HEK293T (cell line): ENCODE results near the gene LKAAEAR1.
A peak's percentile ranks its signal among the peaks of the same experiment; 100 is the strongest.

Source experiments
- CTCF ChIA-PET: fragments of 350-600 bp; formaldehyde crosslinking; extraction: SDS; loops from one replicate; lab custom pipeline; 2021; ENCODE audit warnings: antibody characterized with exemption, inconsistent platforms; lab: Yijun Ruan, JAX
- POLR2A ChIA-PET: fragments of 350-600 bp; formaldehyde crosslinking; extraction: SDS; loops from one replicate; lab custom pipeline; 2020; ENCODE audit warnings: antibody characterized with exemption, inconsistent platforms; lab: Yijun Ruan, JAX
- DNase-seq: peaks from one replicate; pipeline ENCODE4 v3.0.0; 2012; ENCODE audit warnings: mixed read lengths; ENCODE audit errors: extremely low spot score
- ARNT ChIP-seq: fragments of 450-650 bp; IDR thresholded peaks from 2 replicates; pipeline ENCODE4 v1.6.1; 2017; ENCODE audit warnings: mild to moderate bottlenecking
- BHLHE40 ChIP-seq: fragments of 450-650 bp; IDR thresholded peaks from 2 replicates; pipeline ENCODE4 v1.6.1; 2016; ENCODE audit warnings: mild to moderate bottlenecking, moderate library complexity, borderline replicate concordance
- CTBP1 ChIP-seq: fragments of 450-650 bp; IDR thresholded peaks from 2 replicates; pipeline ENCODE4 v1.6.1; 2016; ENCODE audit warnings: borderline replicate concordance
- ELF4 ChIP-seq: fragments of 450-650 bp; IDR thresholded peaks from 2 replicates; pipeline ENCODE4 v1.6.1; 2017; ENCODE audit warnings: antibody characterized with exemption
- FOXA1 ChIP-seq: fragments of 450-650 bp; IDR thresholded peaks from 2 replicates; pipeline ENCODE4 v1.6.1; 2016; ENCODE audit warnings: mild to moderate bottlenecking
- FOXK2 ChIP-seq: fragments of 450-650 bp; IDR thresholded peaks from 2 replicates; pipeline ENCODE4 v1.6.1; 2016; ENCODE audit warnings: mild to moderate bottlenecking
- FOXM1 ChIP-seq: fragments of 450-650 bp; IDR thresholded peaks from 2 replicates; pipeline ENCODE4 v1.6.1; 2017; ENCODE audit warnings: mild to moderate bottlenecking, borderline replicate concordance
- HDGF ChIP-seq: fragments of 450-650 bp; IDR thresholded peaks from 2 replicates; pipeline ENCODE4 v1.6.1; 2017; ENCODE audit warnings: antibody characterized with exemption, borderline replicate concordance
- L3MBTL2 ChIP-seq: fragments of 450-650 bp; conservative IDR thresholded peaks from 2 replicates; pipeline ENCODE4 v1.6.1; 2016; ENCODE audit warnings: mild to moderate bottlenecking
- LEF1 ChIP-seq: fragments of 450-650 bp; IDR thresholded peaks from 2 replicates; pipeline ENCODE4 v1.6.1; 2017; ENCODE audit warnings: mild to moderate bottlenecking, borderline replicate concordance
- NFRKB ChIP-seq: fragments of 450-650 bp; IDR thresholded peaks from 2 replicates; pipeline ENCODE4 v1.6.1; 2016; ENCODE audit warnings: mild to moderate bottlenecking, moderate library complexity
- PKNOX1 ChIP-seq: fragments of 450-650 bp; IDR thresholded peaks from 2 replicates; pipeline ENCODE4 v1.6.1; 2016
- SP1 ChIP-seq: fragments of 450-650 bp; IDR thresholded peaks from 2 replicates; pipeline ENCODE4 v1.6.1; 2017
- SUZ12 ChIP-seq: fragments of 450-650 bp; IDR thresholded peaks from 2 replicates; pipeline ENCODE4 v1.6.1; 2016; ENCODE audit warnings: mild to moderate bottlenecking
- TARDBP ChIP-seq: fragments of 450-650 bp; IDR thresholded peaks from 2 replicates; pipeline ENCODE4 v1.6.1; 2016
- ZNF384 ChIP-seq: fragments of 450-650 bp; IDR thresholded peaks from 2 replicates; pipeline ENCODE4 v1.6.1; 2016

Gene LKAAEAR1

GRCh38 chr20:64080813-64081623, 3.2 kb downstream of the LKAAEAR1 start:
- no peak for TF ChIP-seq SP1
- TF ChIP-seq HDGF: no peak
- TF ChIP-seq ARNT: no peak

DNA sequence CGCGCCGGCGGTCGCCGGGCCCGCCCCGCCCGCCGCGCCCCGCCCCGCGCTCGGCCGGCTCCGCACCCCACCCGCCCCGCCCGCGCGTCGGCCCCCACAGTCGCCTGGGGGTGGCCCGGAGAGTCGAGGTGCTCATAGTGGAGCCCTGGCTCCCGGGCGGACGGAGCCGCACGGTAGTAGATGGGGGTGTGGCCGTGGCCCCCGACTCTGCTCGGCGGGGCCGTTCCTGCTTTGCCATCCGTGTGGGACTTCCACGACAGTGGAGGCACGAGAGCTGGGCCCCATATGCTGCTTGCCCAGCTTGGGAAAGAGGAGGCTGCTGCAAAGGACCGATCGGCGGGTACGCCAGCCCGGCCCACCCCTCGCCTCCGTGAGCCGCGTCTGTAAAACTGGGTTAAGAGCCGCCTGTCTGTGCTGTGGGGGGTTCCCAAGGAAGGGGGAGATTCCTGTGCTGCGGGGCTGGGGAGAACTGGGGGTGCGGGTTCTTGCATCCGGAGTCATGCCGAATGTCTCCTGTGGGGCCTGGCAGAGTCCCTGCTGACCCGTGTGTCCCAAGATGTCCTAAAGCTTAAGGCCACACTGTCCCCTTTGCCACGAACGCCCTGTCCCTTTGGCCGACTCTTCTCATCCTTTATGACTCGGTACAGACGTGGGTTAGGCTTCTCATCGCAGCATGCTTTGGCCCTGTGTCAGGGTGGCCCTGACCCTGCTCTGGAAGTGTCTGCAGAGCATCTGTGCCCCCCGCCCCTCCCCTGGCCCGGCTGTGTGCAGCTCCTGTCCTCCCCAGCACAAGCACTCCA, 4.0 kb downstream of the LKAAEAR1 start, which contains the start of gene OPRL1:
Gene OPRL1, plus strand, starts transcription at position 70 of the 800 bp plus-strand sequence. CDS start 12,639 bp downstream, outside the sequence.
- DNase-seq: no peak
- ChIA-PET POLR2A (interaction anchor here (0.6 to 5.3 kb wide), 3 partner anchors 16 to 40 kb away, joined by 3 to 38 read pairs (median 5); partner anchors contain the start of gene TCEA2), CTCF (interaction anchor here (1.7 kb wide), 1 partner anchor 10 kb away, joined by 5 read pairs; no protein-coding TSS in a partner anchor)
- no peak for TF ChIP-seq ARNT
- TF ChIP-seq FOXA1: no peak
- TF ChIP-seq SP1: no peak
- no peak for TF ChIP-seq TARDBP
- TF ChIP-seq LEF1: no peak
- no peak for TF ChIP-seq PKNOX1
- no peak for TF ChIP-seq NFRKB
- no peak for TF ChIP-seq HDGF
- no peak for TF ChIP-seq L3MBTL2
- TF ChIP-seq ELF4: no peak
- no peak for TF ChIP-seq SUZ12
- TF ChIP-seq CTBP1: no peak
- no peak for TF ChIP-seq BHLHE40
- TF ChIP-seq FOXK2: no peak
- no peak for TF ChIP-seq FOXM1
- no peak for TF ChIP-seq ZNF384

More at GRCh38 chr20:64080813-64081623, 3.2 kb downstream of the LKAAEAR1 start:
- DNase-seq: no peak
- ChIA-PET CTCF (interaction anchor here (0.6 kb wide), 1 partner anchor 41 kb away, joined by 4 read pairs; no protein-coding TSS in a partner anchor), POLR2A (interaction anchor here (5.3 kb wide), 1 partner anchor 19 kb away, joined by 38 read pairs; the partner anchor contains the start of gene TCEA2)

- CTCF ChIA-PET: interaction anchor here (1.3 to 1.7 kb wide), 2 partner anchors 10 to 40 kb away, joined by 5 read pairs; no protein-coding TSS in a partner anchor
- peak; percentile 82 for DNase-seq
- TF ChIP-seq FOXM1: 0 out of 2 replicates have a peak, but pooled peaks have one; percentile 11
- TF ChIP-seq L3MBTL2: no peak
- POLR2A ChIA-PET: interaction anchor here (1.5 to 5.3 kb wide), 2 partner anchors 15 to 17 kb away, joined by 5 to 38 read pairs; partner anchors contain the start of gene TCEA2
Observed at GRCh38 chr20:64079273-64080012, 4.8 kb downstream of the LKAAEAR1 start, which contains the start of gene RGS19. Gene RGS19, minus strand, starts transcription at chr20:64079518. Its CDS starts 2,632 bp downstream, at chr20:64076886.

GRCh38 chr20:64078934-64079272, 5.3 kb downstream of the LKAAEAR1 start:
- ChIA-PET CTCF (interaction anchor here (1.3 to 1.7 kb wide), 2 partner anchors 9 to 40 kb away, joined by 5 read pairs; no protein-coding TSS in a partner anchor), POLR2A (interaction anchor here (1.0 to 5.3 kb wide), 3 partner anchors 12 to 17 kb away, joined by 3 to 38 read pairs (median 5); partner anchors contain the start of gene TCEA2)
- no peak for DNase-seq
- TF ChIP-seq FOXK2: no peak
- TF ChIP-seq HDGF: no peak
- no peak for TF ChIP-seq ZNF384
- no peak for TF ChIP-seq FOXA1
- TF ChIP-seq TARDBP: no peak
- no peak for TF ChIP-seq SP1
- TF ChIP-seq LEF1: no peak
- TF ChIP-seq SUZ12: no peak
- no peak for TF ChIP-seq PKNOX1
- TF ChIP-seq BHLHE40: no peak
- TF ChIP-seq CTBP1: no peak
- TF ChIP-seq ARNT: no peak
- TF ChIP-seq L3MBTL2: no peak
- TF ChIP-seq NFRKB: no peak
- TF ChIP-seq ELF4: no peak

GRCh38 chr20:64077876-64078551, 6.2 kb downstream of the LKAAEAR1 start:
- TF ChIP-seq L3MBTL2 (no peak), FOXK2 (no peak), CTBP1 (no peak), PKNOX1 (no peak), SP1 (no peak), ZNF384 (no peak), BHLHE40 (no peak), NFRKB (no peak), ELF4 (no peak), HDGF (no peak), ARNT (no peak), FOXM1 (no peak), FOXA1 (no peak), LEF1 (no peak), SUZ12 (no peak), TARDBP (no peak)
- ChIA-PET POLR2A (interaction anchor here (1.0 to 5.3 kb wide), 2 partner anchors 11 to 16 kb away, joined by 3 to 38 read pairs; partner anchors contain the start of gene TCEA2), CTCF (interaction anchor here (0.6 kb wide), 1 partner anchor 48 kb away, joined by 3 read pairs; no protein-coding TSS in a partner anchor)
- DNase-seq: no peak
